HG02852 (cell line): ENCODE results near the gene BCAS3.
"Not testable (repeated sequence)": the region's sequence is repeated elsewhere in the genome, so short reads cannot be mapped to it uniquely, and the experiment has no call there.

ENCODE experiments used
- ATAC-seq: cut with Tn5 transposase; IDR thresholded peaks from one replicate; pipeline ENCODE4 v1.9.1; 2021; ENCODE audit warnings: mild to moderate bottlenecking, moderate library complexity; ENCODE audit not compliant: unreplicated experiment

The BCAS3 gene

GRCh38 chr17:60976861-60977260 lies 299.2 kb downstream of the BCAS3 start:
- not testable (repeated sequence) for ATAC-seq

DNA sequence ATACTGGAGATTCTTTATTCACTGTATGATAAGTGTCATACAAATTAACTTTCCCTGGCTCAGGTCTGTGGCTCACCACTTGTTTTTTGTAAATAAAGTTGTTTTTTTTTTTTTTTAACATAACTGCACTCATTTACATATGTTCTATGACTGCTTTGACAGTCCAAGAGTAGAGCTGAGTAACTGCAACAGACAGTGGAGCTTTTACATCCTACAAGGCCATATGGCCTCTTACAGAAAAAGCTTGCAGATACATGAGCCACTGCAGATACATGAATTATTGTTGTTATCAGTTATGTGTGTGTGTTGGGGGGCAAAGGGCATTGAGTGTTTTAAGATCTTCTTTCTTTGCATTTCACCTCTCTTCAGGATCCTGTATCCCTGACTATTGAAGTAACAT lies 311.7 kb downstream of the BCAS3 start:
- no peak for ATAC-seq

DNA sequence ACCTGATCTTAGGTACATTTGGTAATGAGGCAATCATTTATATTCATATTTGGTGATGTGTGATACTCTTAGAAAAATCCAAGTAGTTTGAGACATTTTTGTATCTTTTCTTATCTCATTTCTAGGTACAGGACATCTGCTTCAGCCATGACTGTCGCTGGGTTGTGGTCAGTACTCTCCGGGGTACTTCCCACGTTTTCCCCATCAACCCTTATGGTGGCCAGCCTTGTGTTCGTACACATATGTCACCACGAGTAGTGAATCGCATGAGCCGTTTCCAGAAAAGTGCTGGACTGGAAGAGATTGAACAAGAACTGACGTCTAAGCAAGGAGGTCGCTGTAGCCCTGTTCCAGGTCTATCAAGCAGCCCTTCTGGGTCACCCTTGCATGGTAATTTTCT lies 312.2 kb downstream of the BCAS3 start:
- no peak for ATAC-seq

DNA sequence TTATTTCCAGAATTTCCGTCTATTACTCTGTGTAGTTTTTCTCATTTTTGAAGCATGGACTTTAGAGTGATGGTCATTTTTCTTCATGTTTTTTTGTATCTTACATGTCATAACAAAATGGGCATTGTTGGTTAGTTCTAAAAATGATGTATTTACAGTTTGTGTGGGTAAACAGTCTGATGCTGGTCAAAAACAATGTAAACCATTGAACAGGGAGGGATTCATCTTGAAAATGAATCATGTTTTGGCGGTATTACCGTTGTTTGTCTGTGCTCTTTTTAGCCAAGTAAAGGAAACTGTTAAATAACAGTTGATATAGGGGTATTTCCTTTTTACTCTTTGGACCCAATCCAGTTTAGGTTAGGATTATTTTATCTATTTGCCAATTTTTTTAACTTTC lies 315.8 kb downstream of the BCAS3 start:
- no peak for ATAC-seq

GRCh38 chr17:60995680-60996079 lies 318.0 kb downstream of the BCAS3 start:
- no peak for ATAC-seq

GRCh38 chr17:61000911-61001310 lies 323.3 kb downstream of the BCAS3 start:
- ATAC-seq: no peak

- ATAC-seq: no peak
Measured at GRCh38 chr17:61002316-61002736, 324.7 kb downstream of the BCAS3 start.

- no peak for ATAC-seq
Measured at GRCh38 chr17:61005358-61005757, 327.7 kb downstream of the BCAS3 start.

GRCh38 chr17:61005958-61006357 lies 328.3 kb downstream of the BCAS3 start:
- not testable (repeated sequence) for ATAC-seq

- no peak for ATAC-seq
Measured at GRCh38 chr17:61007980-61008379, 330.3 kb downstream of the BCAS3 start.

- no peak for ATAC-seq
Measured at GRCh38 chr17:61009663-61010062, 332.0 kb downstream of the BCAS3 start.

- no peak for ATAC-seq
Measured at GRCh38 chr17:61010661-61011170, 333.1 kb downstream of the BCAS3 start.

GRCh38 chr17:61011251-61011650 lies 333.6 kb downstream of the BCAS3 start:
- ATAC-seq: no peak

DNA sequence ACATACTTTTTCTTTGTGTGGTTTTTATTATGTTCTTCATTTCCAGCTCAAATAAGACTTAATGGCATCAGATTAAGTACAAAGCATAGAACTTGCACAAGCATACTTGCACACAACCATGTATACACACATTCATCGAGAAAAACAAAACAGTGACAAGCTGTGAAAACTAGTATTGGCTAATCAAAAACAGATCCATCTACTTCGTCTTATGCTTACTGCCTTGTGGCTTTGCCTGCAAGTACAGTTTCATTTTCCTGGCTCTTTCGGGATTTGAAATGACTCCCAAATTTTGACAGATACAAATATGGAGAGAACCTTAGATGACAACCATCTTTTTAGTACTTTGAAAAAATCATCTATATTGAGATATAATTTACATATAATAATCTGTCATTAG lies 338.3 kb downstream of the BCAS3 start:
- ATAC-seq: no peak

- ATAC-seq: no peak
Measured at GRCh38 chr17:61017317-61018006, 339.8 kb downstream of the BCAS3 start.

- no peak for ATAC-seq
Measured at GRCh38 chr17:61018938-61019337, 341.3 kb downstream of the BCAS3 start.

DNA sequence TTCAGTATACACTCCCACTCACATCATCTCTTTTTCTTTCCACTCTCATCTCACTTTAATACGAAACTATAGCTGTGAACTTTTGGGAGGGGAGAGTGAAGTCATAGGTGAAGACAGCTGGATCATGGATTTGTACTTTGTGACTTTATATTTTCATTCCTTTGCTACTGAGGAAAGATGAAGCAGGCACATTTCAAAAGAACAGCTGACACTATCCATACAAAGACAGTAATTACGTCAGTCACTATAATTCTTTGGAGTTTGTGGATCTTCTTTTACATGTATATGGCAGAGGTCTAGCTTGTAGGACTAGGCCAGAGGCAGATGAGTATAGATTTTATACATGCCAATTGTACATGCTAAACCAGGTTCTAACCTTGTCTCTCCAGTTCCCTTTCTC lies 346.3 kb downstream of the BCAS3 start:
- ATAC-seq: no peak

- no peak for ATAC-seq
Measured at GRCh38 chr17:61026818-61027217, 349.2 kb downstream of the BCAS3 start.

DNA sequence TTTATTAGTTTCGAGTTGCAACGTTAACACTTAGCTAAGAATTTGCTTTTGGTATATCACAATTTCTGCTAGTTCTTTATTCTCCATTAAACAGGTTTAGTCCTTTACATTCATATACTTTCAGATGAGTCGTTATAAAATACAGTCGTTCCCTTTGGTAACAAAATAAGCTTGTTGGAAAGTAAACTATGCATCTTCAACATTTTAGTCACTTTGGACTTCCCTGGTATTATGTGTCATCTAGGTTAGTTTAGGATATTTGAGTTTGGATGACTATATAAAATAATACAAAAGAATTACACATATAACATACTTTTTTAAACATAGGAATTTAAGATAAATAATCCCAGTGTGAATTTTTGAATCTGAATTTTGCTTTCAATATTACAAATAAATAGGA lies 351.5 kb downstream of the BCAS3 start:
- no peak for ATAC-seq

- no peak for ATAC-seq
Measured at GRCh38 chr17:61040666-61041065, 363.0 kb downstream of the BCAS3 start.

- not testable (repeated sequence) for ATAC-seq
Measured at GRCh38 chr17:61042348-61042747, 364.7 kb downstream of the BCAS3 start.

- no peak for ATAC-seq
Measured at GRCh38 chr17:61047515-61047914, 369.9 kb downstream of the BCAS3 start.
